ENCODE results near the gene DIP2C. TPM values are rescaled to one million over a fixed set of nuclear protein-coding genes. Genes with fewer than 3 reads are reported as not detected.
A peak's percentile ranks its signal among the peaks of the same experiment; 100 is the strongest.

Gene DIP2C
- polyA plus RNA-seq, 1 of the 3 experiments (the other 2 are of a cell fraction): 8.7 TPM

- WGBS (ENCODE audit: low lambda C conversion rate): 97% methylated on average over 28 of the region's 35 CpGs
- no peaks in the 10 kb centered on the region for H3K27me3 ChIP-seq (ENCODE audit: insufficient read depth)
- CTCF ChIA-PET: no interaction called here
Measured at GRCh38 chr10:375815-376505, 313.5 kb downstream of the DIP2C start.

GRCh38 chr10:374354-374753 lies 315.1 kb downstream of the DIP2C start:
- H3K9me2 ChIP-seq: no peaks in the 10 kb centered on the region
- no peaks in the 10 kb centered on the region for H3K27me3 ChIP-seq (ENCODE audit: insufficient read depth)
- no peaks in the 10 kb centered on the region; the same call in 1 of the 2 replicates for H3K79me2 ChIP-seq (ENCODE audit: insufficient read depth)
- 92% methylated on average over 1 of the region's 3 CpGs for WGBS (ENCODE audit: low lambda C conversion rate)
- H2AFZ ChIP-seq (ENCODE audit: low read depth): no peak overlapping the region
- peak overlapping the region; percentile 81 to 94 for H3K27ac ChIP-seq (ENCODE audit: low read depth in 2 of 2, low read length in 1 of 2)
- CTCF ChIA-PET: no interaction called here
- H3K4me1 ChIP-seq (ENCODE audit: control insufficient read depth in 1 of 2, insufficient read depth in 2 of 2, low read depth in 1 of 2, low read length in 1 of 2): peaks cover 40 to 49% of the 10 kb centered on the region in 2 experiments
- H3K9me3 ChIP-seq: no peaks in the 10 kb centered on the region
- peaks cover 41% of the 10 kb centered on the region for H3F3A ChIP-seq (replicated peaks; ENCODE audit: insufficient read depth)
- no peak overlapping the region for H3K4me3 ChIP-seq (ENCODE audit: low read depth in 2 of 2, low read length in 1 of 2)
- 0 out of 2 replicates have a peak overlapping the region, but pooled peaks have one; percentile 41 for H3K4me2 ChIP-seq
- TF ChIP-seq SIN3A (IDR thresholded peaks at IDR 0.05; ENCODE audit: borderline replicate concordance, low read depth, low read length) (no peak), EZH2phosphoT487 (IDR thresholded peaks at IDR 0.05; ENCODE audit: borderline replicate concordance, low read depth) (no peak), RFX5 (IDR thresholded peaks at IDR 0.05; ENCODE audit: low read length) (no peak), YY1 (IDR thresholded peaks at IDR 0.05; ENCODE audit: low read depth) (no peak), REST (IDR thresholded peaks at IDR 0.05; ENCODE audit: low read depth, low read length) (no peak)
- no peak overlapping the region for H3K9ac ChIP-seq
- peaks cover 5 to 8% of the 10 kb centered on the region in 2 experiments for H3K36me3 ChIP-seq (replicated peaks in 1 of 2; ENCODE audit: control insufficient read depth in 1 of 2, insufficient read depth in 2 of 2, low read length in 1 of 2)
- no peaks in the 10 kb centered on the region for H4K20me1 ChIP-seq (ENCODE audit: insufficient read depth)
- POLR2A ChIA-PET: no interaction called here
- peak; percentile 53 for DNase-seq

More at GRCh38 chr10:375815-376505, 313.5 kb downstream of the DIP2C start:
- H3K9me3 ChIP-seq: no peaks in the 10 kb centered on the region
- H3K9ac ChIP-seq: no peak overlapping the region
- H3K4me2 ChIP-seq: no peak overlapping the region
- TF ChIP-seq FOXJ3 (CRISPR knock-in tag; IDR thresholded peaks at IDR 0.05) (no peak), MAX (IDR thresholded peaks at IDR 0.05; ENCODE audit: low read depth) (no peak)
- no peaks in the 10 kb centered on the region for H4K20me1 ChIP-seq (ENCODE audit: insufficient read depth)
- no peak overlapping the region for H2AFZ ChIP-seq (ENCODE audit: low read depth)
- POLR2A ChIA-PET: no interaction called here
- H3K27ac ChIP-seq (ENCODE audit: low read depth in 2 of 2, low read length in 1 of 2): no peak overlapping the region
- H3K36me3 ChIP-seq (replicated peaks in 1 of 2; ENCODE audit: control insufficient read depth in 1 of 2, insufficient read depth in 2 of 2, low read length in 1 of 2): peaks cover 11 to 14% of the 10 kb centered on the region in 2 experiments
- H3K4me3 ChIP-seq (ENCODE audit: low read depth in 2 of 2, low read length in 1 of 2): no peak overlapping the region
- no peak for DNase-seq
- H3K79me2 ChIP-seq (ENCODE audit: insufficient read depth): no peaks in the 10 kb centered on the region
- H3K4me1 ChIP-seq (ENCODE audit: control insufficient read depth in 1 of 2, insufficient read depth in 2 of 2, low read depth in 1 of 2, low read length in 1 of 2): peaks cover 27 to 33% of the 10 kb centered on the region in 2 experiments
- H3K9me2 ChIP-seq: no peaks in the 10 kb centered on the region
- peaks cover 25% of the 10 kb centered on the region for H3F3A ChIP-seq (replicated peaks; ENCODE audit: insufficient read depth)
